Measurements from ENCODE around the gene CCDC157. TPM values are rescaled to one million over a fixed set of nuclear protein-coding genes. Genes with fewer than 3 reads are reported as not detected.
A peak's percentile ranks its signal among the peaks of the same experiment; 100 is the strongest.

CCDC157 gene
- total and polyA plus RNA-seq, 10 of the 15 experiments (the other 5 are each of a cell fraction or from before 2014, with no cell fraction given), result 0.10 to 2.8 (median 1.2) TPM

DNA sequence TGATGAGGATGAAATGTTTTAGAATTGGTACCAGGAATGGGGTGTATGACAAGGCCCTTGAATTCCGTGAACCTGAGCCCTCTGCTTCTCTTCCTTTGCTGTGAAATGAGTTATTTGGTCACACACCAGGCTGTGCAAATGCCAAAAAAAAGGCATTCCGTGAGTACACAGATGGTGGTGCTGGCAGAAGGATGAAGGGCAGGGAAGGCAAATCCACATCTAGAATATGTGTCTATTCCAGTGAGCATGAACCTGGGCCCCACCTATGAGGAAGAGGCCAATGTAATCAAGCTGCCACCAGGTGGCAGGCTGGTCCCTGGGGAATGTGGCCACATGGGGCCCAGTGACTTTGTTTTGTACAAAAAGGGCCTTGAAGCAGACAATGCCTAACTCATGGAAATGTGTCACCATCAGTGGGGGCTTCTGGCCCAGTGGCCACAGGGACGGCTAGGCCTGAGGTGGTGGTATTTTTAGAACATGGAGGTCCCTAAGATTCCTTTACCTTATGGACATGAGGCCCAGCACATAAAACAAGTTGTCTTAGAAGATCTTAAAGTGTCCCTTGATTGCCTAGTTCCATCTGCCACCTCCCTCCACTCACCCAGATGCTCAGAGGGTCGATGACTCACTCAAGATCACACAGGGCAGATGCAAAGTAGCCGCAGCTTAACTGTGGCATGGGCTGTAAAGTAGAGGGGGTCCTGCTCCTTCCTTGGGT is 34.3 kb downstream of the CCDC157 start (continued):
- TF ChIP-seq SMC3 (IDR thresholded peaks at IDR 0.05; ENCODE audit: borderline replicate concordance, low read length), result peak; percentile 91
- no peak for TF ChIP-seq MTA2 (IDR thresholded peaks at IDR 0.05; ENCODE audit: low read depth)
- TF ChIP-seq, protein P1, sequence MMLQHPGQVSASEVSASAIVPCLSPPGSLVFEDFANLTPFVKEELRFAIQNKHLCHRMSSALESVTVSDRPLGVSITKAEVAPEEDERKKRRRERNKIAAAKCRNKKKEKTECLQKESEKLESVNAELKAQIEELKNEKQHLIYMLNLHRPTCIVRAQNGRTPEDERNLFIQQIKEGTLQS (IDR thresholded peaks at IDR 0.05; ENCODE audit: borderline replicate concordance, extremely low read depth, low read depth, low read length), result peak; percentile 31; the same call in 1 of the 2 replicates
- TF ChIP-seq JUND (IDR thresholded peaks at IDR 0.05; ENCODE audit: low read depth, low read length), result no peak
- no peak for TF ChIP-seq MTA3 (IDR thresholded peaks at IDR 0.05; ENCODE audit: borderline replicate concordance, low read length)
- no peak for TF ChIP-seq ZNF217 (IDR thresholded peaks at IDR 0.05)
- 0 out of 2 replicates have a peak, but pooled peaks have one; percentile 65 for TF ChIP-seq YBX1 (IDR thresholded peaks at IDR 0.05)
- TF ChIP-seq, protein P2, sequence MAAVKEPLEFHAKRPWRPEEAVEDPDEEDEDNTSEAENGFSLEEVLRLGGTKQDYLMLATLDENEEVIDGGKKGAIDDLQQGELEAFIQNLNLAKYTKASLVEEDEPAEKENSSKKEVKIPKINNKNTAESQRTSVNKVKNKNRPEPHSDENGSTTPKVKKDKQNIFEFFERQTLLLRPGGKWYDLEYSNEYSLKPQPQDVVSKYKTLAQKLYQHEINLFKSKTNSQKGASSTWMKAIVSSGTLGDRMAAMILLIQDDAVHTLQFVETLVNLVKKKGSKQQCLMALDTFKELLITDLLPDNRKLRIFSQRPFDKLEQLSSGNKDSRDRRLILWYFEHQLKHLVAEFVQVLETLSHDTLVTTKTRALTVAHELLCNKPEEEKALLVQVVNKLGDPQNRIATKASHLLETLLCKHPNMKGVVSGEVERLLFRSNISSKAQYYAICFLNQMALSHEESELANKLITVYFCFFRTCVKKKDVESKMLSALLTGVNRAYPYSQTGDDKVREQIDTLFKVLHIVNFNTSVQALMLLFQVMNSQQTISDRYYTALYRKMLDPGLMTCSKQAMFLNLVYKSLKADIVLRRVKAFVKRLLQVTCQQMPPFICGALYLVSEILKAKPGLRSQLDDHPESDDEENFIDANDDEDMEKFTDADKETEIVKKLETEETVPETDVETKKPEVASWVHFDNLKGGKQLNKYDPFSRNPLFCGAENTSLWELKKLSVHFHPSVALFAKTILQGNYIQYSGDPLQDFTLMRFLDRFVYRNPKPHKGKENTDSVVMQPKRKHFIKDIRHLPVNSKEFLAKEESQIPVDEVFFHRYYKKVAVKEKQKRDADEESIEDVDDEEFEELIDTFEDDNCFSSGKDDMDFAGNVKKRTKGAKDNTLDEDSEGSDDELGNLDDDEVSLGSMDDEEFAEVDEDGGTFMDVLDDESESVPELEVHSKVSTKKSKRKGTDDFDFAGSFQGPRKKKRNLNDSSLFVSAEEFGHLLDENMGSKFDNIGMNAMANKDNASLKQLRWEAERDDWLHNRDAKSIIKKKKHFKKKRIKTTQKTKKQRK (IDR thresholded peaks at IDR 0.05; ENCODE audit: low read depth, low read length), result no peak
- TF ChIP-seq, protein P3, sequence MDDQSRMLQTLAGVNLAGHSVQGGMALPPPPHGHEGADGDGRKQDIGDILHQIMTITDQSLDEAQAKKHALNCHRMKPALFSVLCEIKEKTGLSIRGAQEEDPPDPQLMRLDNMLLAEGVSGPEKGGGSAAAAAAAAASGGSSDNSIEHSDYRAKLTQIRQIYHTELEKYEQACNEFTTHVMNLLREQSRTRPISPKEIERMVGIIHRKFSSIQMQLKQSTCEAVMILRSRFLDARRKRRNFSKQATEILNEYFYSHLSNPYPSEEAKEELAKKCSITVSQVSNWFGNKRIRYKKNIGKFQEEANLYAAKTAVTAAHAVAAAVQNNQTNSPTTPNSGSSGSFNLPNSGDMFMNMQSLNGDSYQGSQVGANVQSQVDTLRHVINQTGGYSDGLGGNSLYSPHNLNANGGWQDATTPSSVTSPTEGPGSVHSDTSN (IDR thresholded peaks at IDR 0.05; ENCODE audit: insufficient replicate concordance, low read depth, low read length), result no peak
- no peak for TF ChIP-seq SREBF1 (IDR thresholded peaks at IDR 0.05; ENCODE audit: low read length)
- TF ChIP-seq RB1 (IDR thresholded peaks at IDR 0.05; ENCODE audit: borderline replicate concordance), result peak; percentile 92; the same call in 1 of the 2 replicates
- no peak for TF ChIP-seq ZNF622 (IDR thresholded peaks at IDR 0.05)
- TF ChIP-seq BCL11A (IDR thresholded peaks at IDR 0.05; ENCODE audit: low read depth, low read length), result peak; percentile 27; the same call in 1 of the 2 replicates
- TF ChIP-seq SRF (IDR thresholded peaks at IDR 0.05; ENCODE audit: low read depth in 2 of 2, low read length in 2 of 2), result no peak
- peak; percentile 100 for TF ChIP-seq MEF2B (IDR thresholded peaks at IDR 0.05; ENCODE audit: partially characterized antibody, poor library complexity, severe bottlenecking)
- 0 out of 2 replicates have a peak, but pooled peaks have one; percentile 21 for TF ChIP-seq DPF2 (IDR thresholded peaks at IDR 0.05)
- TF ChIP-seq NFIC (IDR thresholded peaks at IDR 0.05; ENCODE audit: low read depth, low read length), result no peak
- peak; percentile 91 for TF ChIP-seq RAD21 (IDR thresholded peaks at IDR 0.05; ENCODE audit: insufficient read depth, low read depth, low read length)
- no peak for TF ChIP-seq CREB1 (IDR thresholded peaks at IDR 0.05; ENCODE audit: low read depth)
- TF ChIP-seq WRNIP1 (IDR thresholded peaks at IDR 0.05; ENCODE audit: borderline replicate concordance, low read depth, low read length), result no peak
- TF ChIP-seq, protein P4, sequence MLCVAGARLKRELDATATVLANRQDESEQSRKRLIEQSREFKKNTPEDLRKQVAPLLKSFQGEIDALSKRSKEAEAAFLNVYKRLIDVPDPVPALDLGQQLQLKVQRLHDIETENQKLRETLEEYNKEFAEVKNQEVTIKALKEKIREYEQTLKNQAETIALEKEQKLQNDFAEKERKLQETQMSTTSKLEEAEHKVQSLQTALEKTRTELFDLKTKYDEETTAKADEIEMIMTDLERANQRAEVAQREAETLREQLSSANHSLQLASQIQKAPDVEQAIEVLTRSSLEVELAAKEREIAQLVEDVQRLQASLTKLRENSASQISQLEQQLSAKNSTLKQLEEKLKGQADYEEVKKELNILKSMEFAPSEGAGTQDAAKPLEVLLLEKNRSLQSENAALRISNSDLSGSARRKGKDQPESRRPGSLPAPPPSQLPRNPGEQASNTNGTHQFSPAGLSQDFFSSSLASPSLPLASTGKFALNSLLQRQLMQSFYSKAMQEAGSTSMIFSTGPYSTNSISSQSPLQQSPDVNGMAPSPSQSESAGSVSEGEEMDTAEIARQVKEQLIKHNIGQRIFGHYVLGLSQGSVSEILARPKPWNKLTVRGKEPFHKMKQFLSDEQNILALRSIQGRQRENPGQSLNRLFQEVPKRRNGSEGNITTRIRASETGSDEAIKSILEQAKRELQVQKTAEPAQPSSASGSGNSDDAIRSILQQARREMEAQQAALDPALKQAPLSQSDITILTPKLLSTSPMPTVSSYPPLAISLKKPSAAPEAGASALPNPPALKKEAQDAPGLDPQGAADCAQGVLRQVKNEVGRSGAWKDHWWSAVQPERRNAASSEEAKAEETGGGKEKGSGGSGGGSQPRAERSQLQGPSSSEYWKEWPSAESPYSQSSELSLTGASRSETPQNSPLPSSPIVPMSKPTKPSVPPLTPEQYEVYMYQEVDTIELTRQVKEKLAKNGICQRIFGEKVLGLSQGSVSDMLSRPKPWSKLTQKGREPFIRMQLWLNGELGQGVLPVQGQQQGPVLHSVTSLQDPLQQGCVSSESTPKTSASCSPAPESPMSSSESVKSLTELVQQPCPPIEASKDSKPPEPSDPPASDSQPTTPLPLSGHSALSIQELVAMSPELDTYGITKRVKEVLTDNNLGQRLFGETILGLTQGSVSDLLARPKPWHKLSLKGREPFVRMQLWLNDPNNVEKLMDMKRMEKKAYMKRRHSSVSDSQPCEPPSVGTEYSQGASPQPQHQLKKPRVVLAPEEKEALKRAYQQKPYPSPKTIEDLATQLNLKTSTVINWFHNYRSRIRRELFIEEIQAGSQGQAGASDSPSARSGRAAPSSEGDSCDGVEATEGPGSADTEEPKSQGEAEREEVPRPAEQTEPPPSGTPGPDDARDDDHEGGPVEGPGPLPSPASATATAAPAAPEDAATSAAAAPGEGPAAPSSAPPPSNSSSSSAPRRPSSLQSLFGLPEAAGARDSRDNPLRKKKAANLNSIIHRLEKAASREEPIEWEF (IDR thresholded peaks at IDR 0.05; ENCODE audit: insufficient replicate concordance, low read depth, low read length), result no peak
